Lower lobe of right lung (tissue), 2 donors: ENCODE data around the gene TMPRSS15. TPM values are rescaled to one million over a fixed set of nuclear protein-coding genes. Genes with fewer than 3 reads are reported as not detected.

Experiments
- ATAC-seq, 2 donors: fragments of 200-7000 bp; cut with Tn5 transposase; one replicate each; pipeline ENCODE4 v1.9.1; 2020 to 2022; ENCODE audit warnings: mild to moderate bottlenecking in 2 of 2, moderate library complexity in 2 of 2
- DNase-seq: peaks from one replicate; pipeline ENCODE4 v3.0.0-alpha.2; 2020
- H3K27ac ChIP-seq: fragments of 200-600 bp; one replicate; pipeline ENCODE4 v1.8.0; 2022
- H3K27me3 ChIP-seq: fragments of 200-600 bp; one replicate; pipeline ENCODE4 v1.8.0; 2022; ENCODE audit warnings: low read depth
- H3K36me3 ChIP-seq: fragments of 200-600 bp; one replicate; pipeline ENCODE4 v1.8.0; 2022; ENCODE audit warnings: mild to moderate bottlenecking
- H3K4me1 ChIP-seq: fragments of 200-600 bp; one replicate; pipeline ENCODE4 v1.8.0; 2022
- H3K4me3 ChIP-seq: fragments of 200-600 bp; one replicate; pipeline ENCODE4 v1.8.0; 2022; ENCODE audit warnings: mild to moderate bottlenecking
- H3K9me3 ChIP-seq: fragments of 200-600 bp; one replicate; pipeline ENCODE4 v1.8.0; 2022
- CTCF ChIP-seq: fragments of 200-600 bp; IDR thresholded peaks from one replicate; pipeline ENCODE4 v1.8.0; 2022; ENCODE audit warnings: antibody characterized with exemption, mild to moderate bottlenecking
- intact Hi-C: fragments of 100-400 bp; cut with DNase I; formaldehyde crosslinking; loops from one replicate; pipeline ENCODE4 v1.11.0; 2022
- total RNA-seq: library from RNA; stranded (reverse); fragmentation: NEBNext Ultra II Directional; extraction: Animal tissue kit (Norgen Biotek cat#: 25700); gene quantifications from one replicate; pipeline ENCODE4 v1.2.1, GENCODE V29; 2021
- donor health status: DM: no; HTN: yes; CAD: no; lungs with severe emphysema.

TMPRSS15 gene
- total RNA-seq, 1 donor from 2014 or later, result not detected

- Histone ChIP-seq H3K36me3 (no peaks in the 10 kb centered on the region), H3K27ac (no peak overlapping the region), H3K9me3 (no peaks in the 10 kb centered on the region), H3K4me3 (no peak overlapping the region), H3K4me1 (no peaks in the 10 kb centered on the region), H3K27me3 (no peaks in the 10 kb centered on the region)
- ATAC-seq (no peak), DNase-seq (no peak)
- intact Hi-C loops, result no loop called here
- TF ChIP-seq CTCF, result no peak
These were observed 53.4 kb downstream of the TMPRSS15 start for GRCh38 chr21:18350216-18350615.

GRCh38 chr21:18349468-18349867 lies 54.1 kb downstream of the TMPRSS15 start:
- no peak for ATAC-seq
- Histone ChIP-seq H3K4me1 (no peaks in the 10 kb centered on the region), H3K36me3 (no peaks in the 10 kb centered on the region)

GRCh38 chr21:18340387-18340942 lies 63.1 kb downstream of the TMPRSS15 start:
- intact Hi-C loops, result no loop called here
- DNase-seq (no peak), ATAC-seq (no peak)
- Histone ChIP-seq H3K4me3 (no peak overlapping the region), H3K27ac (no peak overlapping the region), H3K27me3 (no peaks in the 10 kb centered on the region), H3K4me1 (no peaks in the 10 kb centered on the region), H3K36me3 (no peaks in the 10 kb centered on the region), H3K9me3 (no peaks in the 10 kb centered on the region)
- TF ChIP-seq CTCF, result no peak

More at GRCh38 chr21:18349468-18349867, 54.1 kb downstream of the TMPRSS15 start:
- TF ChIP-seq CTCF, result no peak
- H3K9me3 ChIP-seq, result no peaks in the 10 kb centered on the region
- H3K27me3 ChIP-seq, result no peaks in the 10 kb centered on the region
- intact Hi-C loops, result no loop called here
- no peak overlapping the region for H3K4me3 ChIP-seq
- no peak for DNase-seq
- no peak overlapping the region for H3K27ac ChIP-seq

- ATAC-seq (no peak), DNase-seq (no peak)
- TF ChIP-seq CTCF, result no peak
- no peak overlapping the region for H3K4me3 ChIP-seq
- H3K27ac ChIP-seq, result no peak overlapping the region
- H3K4me1 ChIP-seq, result no peaks in the 10 kb centered on the region
- H3K27me3 ChIP-seq, result no peaks in the 10 kb centered on the region
- intact Hi-C loops, result no loop called here
- H3K9me3 ChIP-seq, result no peaks in the 10 kb centered on the region
- no peaks in the 10 kb centered on the region for H3K36me3 ChIP-seq
These were observed 67.8 kb downstream of the TMPRSS15 start for GRCh38 chr21:18335651-18336236.

GRCh38 chr21:18334066-18334465 lies 69.5 kb downstream of the TMPRSS15 start:
- Histone ChIP-seq H3K36me3 (no peaks in the 10 kb centered on the region), H3K27me3 (no peaks in the 10 kb centered on the region), H3K4me1 (no peaks in the 10 kb centered on the region), H3K9me3 (no peaks in the 10 kb centered on the region), H3K4me3 (no peak overlapping the region), H3K27ac (no peak overlapping the region)
- DNase-seq, result no peak
- no peak for TF ChIP-seq CTCF
- intact Hi-C loops, result no loop called here
- ATAC-seq, result no peak
